HL-60/S4 treated with phorbol 12-myristate 13-acetate at 8.2 ng/mL for 4 days and 3 days (cell line): ENCODE data around the gene ZSCAN20.
"Not testable (repeated sequence)": the region's sequence is repeated elsewhere in the genome, so short reads cannot be mapped to it uniquely, and the experiment has no call there.

ENCODE experiments used
- in situ Hi-C: fragments of 300-500 bp; cut with MboI; formaldehyde crosslinking; loops from 2 replicates; pipeline ENCODE4 v1.15.0; 2022; ENCODE audit warnings: low sequenced_read_pairs

The ZSCAN20 gene

DNA sequence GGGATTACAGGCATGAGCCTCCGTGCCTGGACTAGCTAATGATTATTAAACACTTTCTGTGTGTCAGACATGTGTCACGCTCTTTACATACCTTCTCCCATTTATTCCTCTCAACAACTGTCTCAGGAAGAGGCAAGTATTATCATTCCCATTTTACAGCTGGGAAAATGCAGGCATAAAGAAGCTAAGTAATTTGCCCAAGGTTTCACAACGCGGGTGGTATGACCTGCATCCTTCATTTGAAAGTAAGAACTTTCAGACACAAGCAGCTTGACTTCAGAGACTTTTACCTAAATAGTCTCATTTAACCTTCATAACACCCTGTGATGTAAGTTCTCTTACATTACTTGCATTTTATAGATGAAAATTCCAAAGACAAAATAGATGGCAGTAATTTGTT, 1.0 kb upstream of the ZSCAN20 start:
- in situ Hi-C loops = loop anchor here (25.0 kb wide), 1 partner anchor 334 kb away; no protein-coding TSS in a partner anchor

DNA sequence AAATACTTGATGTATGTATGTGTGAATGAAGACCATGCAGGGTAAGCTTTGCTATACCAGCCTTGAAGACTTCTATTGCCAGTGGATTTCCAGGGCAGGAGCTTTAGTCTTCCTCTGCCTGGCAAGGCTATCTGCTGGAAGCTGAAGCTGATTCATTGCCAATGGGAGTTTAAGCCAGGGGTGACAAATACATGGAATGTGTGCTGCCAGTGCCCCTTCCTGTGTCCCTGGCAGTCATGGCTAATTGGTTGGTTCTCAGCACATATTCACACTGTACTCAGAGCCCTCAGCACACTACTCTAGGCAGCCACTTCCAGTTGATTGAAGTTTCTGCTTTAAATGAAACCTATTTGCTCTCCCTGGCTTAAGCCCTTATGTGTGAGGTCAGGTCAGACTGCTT, 1.5 kb downstream of the ZSCAN20 start:
- in situ Hi-C loops = loop anchor here (25.0 kb wide), 1 partner anchor 337 kb away; no protein-coding TSS in a partner anchor

DNA sequence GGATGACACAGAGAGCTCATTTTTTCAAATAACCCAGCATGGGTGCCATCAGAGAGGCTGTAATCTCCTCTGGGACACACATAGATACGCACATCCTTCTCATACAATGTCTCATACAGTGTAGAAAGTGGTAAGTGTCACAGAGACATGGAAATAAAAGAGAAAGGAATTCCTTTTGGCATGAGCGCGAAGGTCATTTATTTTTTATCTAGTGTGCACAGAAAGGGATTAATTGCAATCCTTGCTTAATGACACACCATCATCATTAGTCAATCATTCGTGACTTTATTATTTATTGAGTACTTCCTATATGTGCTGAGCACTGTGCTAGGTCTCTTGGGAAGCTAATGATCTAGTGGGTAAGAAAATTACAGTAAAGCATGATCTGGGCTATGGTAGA, 5.0 kb downstream of the ZSCAN20 start:
- in situ Hi-C loops = no loop called here

DNA sequence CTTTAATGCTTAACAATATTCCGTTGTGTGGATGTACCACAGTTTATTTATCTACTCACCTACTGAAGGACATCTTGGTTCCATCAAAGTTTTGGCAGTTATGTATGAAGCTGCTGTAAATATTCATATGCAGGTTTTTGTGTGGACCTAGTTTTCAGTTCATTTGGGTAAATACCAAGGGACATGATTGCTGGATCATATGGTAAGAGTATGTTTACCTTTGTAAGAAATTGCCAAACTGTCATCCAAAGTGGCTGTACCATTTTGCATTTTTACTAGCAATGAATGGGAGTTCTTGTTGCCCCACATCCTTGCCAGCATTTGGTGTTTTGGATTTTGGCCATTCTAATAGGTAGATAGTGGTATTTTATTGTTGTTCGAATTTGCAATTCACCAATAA, 10.0 kb downstream of the ZSCAN20 start:
- in situ Hi-C loops = no loop called here

DNA sequence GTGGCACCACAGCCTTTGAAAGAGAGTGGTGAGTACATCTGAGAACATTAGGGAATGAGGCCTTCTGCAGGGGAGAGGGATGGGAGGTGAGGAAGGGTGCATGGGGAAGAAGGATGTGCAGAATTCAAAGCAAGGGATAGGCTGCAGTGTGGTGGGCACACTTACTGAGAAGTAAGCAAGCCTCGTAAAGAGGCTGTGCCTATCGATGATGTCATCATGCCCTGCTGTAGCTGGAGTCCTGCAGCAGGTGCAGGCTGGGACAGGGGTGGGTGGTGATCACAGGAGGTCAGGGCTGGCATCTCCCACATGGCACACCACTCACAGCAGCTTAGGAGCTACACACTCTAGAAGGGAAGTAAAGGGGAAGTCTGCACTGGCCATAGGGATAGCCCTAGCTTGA, 16.2 kb downstream of the ZSCAN20 start:
- in situ Hi-C loops = no loop called here

DNA sequence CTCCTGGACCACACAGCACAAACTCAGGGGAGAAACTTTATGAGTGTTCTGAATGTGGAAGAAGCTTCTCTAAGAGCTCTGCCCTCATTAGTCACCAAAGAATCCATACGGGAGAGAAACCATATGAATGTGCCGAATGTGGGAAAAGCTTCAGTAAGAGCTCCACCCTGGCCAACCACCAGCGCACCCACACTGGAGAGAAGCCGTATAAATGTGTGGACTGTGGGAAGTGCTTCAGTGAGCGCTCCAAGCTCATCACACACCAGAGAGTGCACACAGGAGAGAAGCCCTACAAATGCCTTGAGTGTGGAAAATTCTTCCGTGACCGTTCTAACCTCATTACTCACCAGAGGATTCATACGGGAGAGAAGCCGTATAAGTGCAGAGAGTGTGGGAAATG, 22.5 kb downstream of the ZSCAN20 start:
- in situ Hi-C loops = no loop called here

DNA sequence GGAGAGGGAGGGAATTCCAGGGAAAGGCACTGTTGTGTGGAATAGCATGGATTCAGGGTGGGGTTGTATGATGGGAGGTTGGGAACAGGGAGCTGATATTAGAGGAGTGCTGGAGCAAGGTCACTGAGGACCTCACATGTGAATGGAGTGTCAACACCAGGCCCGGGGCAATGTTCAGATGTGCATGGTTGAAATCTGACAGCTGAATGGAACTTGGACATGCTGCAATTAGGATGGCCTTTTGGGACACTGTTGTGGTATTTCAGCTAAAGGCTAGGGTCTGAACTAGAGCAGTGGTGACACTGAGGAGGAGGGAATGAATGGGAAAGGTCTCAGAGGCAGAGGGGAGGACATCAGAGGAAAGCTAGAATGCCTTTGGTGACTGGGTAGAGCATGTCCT, 25.0 kb downstream of the ZSCAN20 start:
- in situ Hi-C loops = no loop called here

DNA sequence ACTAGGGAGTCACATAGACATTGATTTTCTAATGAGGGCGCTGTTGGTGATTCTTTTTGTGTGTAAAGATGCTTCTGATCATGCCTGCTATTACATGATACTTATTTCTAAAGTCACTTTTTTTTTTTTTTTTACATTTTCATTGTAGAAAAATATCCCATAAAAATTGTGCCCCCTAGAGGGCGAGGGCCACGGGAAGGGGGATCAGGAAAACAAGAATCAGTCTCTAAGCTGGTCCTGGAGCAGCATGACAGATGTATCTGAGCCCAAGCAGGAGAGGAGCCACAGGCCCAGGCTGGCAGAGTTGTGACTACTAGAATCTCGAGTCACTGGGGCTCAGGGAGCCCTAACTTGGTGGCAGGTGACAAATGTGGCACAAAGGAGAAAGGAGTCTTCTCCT, 28.1 kb downstream of the ZSCAN20 start:
- in situ Hi-C loops = no loop called here

DNA sequence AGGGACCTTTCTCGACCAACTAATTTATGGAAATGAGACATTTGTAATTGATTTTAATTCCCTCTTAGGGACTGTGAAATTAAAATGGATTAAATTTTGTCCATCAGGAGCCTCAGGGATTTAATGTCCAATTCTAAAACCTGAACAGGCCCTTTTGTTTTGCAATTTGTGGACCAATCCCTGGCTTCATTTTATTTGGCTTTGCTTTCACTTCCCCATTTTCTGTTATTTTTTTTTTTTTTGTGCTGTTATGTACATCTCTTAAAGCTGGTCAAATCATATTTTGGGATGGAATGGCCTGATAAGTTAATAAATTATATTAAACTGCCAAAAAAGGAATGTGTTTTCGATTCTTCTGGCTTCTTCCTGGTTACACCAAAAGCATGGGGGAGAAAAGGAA, 28.9 kb downstream of the ZSCAN20 start:
- in situ Hi-C loops = no loop called here

DNA sequence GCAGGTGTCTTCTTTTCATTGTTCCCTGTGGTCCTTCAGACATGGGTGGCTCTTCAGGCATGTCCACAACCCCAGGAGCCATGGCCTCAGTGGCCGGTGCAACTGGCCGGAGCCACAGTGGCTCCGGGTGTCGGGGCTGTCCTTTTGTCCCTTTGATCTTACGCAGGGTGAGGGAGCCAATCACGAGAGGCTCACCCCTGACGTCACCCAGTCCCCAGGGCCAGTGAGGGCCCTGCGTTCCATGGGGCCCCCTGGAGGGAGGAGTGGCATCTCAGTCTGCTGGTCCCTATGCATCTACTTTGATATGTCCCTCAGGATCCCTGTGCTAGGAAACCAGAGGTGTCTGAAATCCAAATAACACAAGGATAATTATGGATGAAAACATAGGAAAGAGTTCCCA, 29.3 kb downstream of the ZSCAN20 start:
- in situ Hi-C loops = no loop called here

DNA sequence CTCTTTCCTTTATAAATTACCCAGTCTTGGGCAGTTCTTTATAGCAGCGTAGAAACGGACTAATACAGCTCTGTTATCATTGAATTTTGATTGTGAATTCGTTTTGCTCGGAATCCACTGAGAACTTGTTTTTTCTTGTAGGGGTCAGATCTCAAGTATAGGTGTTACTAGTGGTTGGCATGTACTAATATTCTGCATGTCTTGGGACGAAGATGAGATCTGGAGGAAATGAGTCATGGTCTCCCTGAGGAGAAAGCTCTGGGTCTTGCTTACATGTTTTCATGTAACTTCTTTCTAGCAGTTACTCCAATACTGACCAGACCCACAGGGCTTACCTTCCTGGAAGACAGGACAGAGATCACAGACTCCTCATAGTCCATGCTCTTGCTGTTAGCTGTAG, 30.3 kb downstream of the ZSCAN20 start:
- in situ Hi-C loops = no loop called here

DNA sequence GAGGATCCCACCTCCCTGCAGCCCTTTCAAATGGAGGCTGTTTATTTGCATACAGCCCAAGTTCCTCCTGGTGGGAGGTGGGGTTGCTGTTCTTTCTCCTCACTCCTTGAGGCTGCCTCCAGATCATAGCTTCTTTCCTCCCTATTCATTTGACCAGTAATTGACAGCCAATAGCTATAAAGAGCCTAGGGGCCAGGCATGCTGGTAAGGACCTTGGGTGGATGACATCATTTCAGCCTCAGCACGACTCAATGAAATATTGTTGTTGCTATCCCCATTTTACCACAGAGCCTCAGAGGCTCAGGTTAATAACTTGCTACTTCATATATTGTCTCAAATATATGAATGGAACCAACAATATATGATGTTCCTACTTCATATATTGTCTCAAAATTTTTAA, 31.1 kb downstream of the ZSCAN20 start:
- in situ Hi-C loops = no loop called here

DNA sequence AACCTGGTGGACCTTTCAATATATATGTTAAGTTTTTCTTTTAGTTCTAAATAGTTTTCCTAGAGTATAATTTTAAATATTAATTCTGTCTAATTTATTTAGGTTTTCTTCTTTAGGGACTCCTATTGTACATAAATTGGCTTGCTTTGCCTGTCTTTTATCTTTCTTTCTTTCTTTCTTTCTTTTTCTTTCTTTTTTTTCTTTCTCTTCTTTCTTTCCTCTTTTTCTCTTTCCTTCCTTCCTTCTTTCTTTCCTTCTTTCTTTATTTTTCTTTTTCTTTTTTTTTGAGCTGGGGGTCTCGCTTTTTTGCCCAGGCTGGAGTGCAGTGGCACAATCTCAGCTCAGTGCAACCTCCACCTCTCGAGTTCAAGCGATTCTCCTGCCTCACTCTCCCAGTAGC, 35.2 kb downstream of the ZSCAN20 start:
- in situ Hi-C loops = no loop called here

DNA sequence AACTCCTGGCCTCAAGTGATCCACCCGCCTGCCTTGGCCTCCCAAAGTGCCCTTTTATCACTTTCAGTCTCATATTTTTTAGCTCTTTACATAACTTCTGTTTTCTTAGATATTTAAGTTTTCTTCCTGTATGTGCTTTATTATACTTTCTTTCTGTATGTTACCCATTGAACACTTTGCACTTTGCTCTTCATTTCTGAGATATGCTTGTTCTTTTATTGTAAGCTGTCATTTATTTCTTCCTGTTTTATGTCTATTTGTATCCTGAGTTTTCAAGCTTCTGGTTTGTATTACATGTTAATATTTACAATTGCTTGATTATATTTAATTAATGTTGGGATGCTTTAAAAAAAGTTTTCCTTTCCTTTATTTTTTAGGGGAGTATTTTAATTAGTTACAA, 35.7 kb downstream of the ZSCAN20 start:
- in situ Hi-C loops = no loop called here

DNA sequence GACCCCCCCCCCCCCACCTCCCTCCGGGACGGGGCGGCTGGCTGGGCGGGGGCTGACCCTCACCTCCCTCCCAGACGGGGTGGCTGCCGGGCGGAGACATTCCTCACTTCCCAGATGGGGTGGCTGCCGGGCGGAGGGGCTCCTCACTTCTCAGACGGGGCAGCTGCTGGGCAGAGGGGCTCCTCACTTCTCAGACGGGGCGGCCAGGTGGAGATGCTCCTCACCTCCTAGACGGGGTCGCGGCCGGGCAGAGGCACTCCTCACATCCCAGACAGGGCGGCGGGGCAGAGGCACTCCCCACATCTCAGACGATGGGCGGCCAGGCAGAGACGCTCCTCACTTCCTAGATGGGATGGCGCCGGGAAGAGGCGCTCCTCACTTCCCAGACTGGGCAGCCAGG, 36.8 kb downstream of the ZSCAN20 start:
- in situ Hi-C loops = not testable (repeated sequence)

DNA sequence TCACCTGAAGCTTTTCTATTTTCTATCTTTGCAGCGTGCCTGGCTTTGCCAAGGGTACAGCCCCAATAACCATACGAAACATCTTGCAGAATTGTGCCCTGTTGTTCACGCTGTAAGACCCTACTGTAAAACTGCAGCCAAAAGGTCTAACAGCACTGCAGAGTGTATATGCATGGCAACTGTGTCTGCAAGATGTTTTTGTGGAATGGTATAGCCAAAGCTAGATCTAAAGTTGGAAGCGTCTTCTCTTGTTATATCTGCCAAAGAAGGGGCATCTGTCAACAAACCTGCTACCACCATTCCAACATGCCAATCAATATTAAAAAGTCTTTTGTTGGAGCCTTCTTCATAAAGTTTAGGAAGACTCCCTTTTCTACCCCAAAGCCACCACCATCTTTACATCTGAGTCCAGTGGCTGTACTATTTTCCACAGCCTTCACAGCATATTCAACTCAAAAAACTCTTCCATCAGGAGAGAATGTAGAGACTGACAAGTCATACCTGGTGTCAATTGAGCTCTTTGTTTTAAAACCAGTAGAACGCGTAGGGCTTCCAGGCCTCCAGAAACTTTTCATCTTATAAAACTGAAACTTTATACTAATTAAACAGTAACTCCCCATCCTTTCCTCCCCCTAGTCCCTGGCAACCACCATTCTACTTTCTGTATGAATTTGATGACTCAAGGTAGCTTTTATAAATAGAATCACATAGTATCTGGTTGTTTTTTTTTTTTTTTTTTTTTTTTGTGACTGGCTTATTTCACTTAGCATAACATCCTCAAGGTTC, 40.0 kb downstream of the ZSCAN20 start:
- in situ Hi-C loops = no loop called here

DNA sequence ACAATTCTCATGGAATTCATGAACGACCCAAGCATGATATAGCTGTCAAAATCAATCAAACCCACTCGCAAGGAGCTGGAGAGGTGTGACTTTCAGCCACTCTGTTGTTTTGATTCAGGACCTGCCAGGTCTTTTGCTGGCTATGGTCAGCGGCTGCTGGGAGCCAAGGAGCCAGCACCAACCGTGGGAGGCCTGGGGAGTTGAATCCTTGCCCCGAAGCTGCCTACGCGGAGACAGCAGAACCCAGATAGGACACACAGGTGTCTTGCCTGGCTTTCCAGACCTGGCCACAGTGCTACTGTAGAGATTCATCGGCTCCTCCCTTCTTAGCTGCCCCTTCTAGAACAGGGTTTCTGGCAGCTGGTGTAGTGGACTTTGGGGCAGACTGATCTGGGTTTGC, 42.7 kb downstream of the ZSCAN20 start:
- in situ Hi-C loops = no loop called here

DNA sequence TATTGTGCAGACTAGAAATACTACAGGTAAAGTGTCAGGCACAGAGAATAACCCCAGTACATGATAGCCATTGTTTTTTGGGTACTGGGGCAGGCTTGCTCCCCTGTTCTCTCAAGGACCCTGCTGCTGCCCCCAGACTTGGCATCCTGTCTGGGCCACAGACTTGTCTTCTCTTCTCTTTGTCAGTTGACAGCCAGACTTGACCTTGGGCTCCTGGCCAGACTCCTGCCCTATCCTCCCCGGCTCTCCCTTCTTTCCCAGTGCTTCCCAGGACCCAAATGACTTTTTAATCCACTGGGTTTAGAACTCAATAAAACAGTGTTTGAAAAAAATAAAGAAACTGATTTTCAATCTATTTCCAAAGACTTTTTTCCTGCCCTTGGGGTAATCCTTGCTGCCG, 43.2 kb downstream of the ZSCAN20 start:
- in situ Hi-C loops = no loop called here

DNA sequence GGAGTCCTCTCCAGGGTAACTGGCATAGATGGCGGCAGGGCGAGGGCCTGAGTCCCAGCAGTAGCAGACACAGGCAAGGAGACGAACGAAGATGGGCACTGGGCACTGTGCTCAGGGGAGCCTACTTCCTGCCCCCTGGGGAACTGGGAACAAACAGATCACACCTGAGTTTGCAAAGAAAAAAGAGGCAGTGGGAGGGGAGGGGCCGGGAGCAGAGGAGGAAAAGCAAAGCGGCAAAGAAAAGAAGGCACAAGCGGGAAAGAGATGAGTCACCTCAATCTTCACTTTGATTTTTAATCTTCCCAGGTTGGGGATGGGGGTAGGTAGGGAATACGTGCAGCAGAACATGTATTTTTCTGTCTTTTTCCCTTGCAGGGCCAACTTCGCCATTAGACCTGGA, 44.0 kb downstream of the ZSCAN20 start:
- in situ Hi-C loops = no loop called here

DNA sequence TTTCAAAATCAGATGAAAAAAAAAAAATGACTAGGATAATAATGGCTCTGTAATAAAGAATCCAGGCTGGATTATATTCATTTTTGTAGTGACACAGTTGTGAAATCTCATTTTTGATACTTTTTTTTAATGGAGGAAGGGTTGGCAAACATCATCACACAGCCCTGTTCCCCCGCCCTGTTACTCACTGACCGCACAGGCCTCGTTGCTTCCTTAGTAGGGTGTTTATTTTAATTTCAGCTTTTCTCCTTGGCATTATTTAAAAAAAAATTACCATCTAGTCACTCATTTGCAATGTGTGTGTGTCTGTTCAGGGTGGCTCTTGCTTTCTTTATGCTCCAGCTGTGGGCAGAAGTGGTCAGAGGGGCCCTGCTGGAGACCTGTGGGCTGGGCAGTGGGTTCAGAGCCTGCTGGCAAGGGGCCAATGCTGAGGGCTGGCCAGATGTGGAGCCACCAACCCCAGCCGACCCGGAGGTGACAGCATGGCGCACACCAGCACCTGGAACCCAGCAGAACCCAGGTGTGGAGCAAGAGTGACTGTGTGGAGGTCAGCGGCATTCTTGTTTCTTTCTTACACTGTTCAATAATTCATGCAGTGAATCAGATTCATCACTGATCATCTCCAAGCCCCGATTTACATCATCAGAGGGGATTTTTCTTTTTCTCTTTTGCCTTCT, 44.6 kb downstream of the ZSCAN20 start:
- in situ Hi-C loops = no loop called here

DNA sequence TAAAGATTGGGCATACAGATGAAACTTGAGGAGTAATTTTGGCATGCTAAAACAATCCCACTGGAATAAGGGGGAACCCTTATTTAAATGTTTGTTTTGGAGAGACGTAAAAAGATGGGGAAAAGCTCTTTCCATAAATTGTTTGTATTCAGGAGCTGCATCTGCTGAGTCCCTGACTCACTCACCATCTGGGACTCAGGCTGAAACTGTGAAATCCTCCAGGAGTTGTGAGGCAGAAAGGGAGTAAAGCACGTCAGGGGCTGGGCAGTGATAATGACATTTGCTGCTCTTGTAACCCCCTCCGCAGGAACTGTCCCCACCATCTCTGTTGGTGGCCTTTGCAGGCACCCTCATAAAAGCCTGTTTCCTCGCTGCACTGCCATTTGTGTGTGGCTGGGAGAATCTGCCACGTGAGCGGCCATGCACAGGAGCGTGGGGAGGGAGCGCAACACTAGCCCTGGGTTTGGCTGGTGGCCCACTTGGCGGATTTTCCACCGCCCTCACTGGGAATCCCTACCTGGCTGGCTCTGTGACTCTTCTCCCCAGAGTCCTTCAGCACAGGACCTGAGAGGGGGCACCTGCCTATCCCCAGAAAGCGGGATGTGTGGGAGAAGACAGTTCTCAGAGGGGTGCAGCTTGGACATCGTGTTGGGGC, 45.3 kb downstream of the ZSCAN20 start:
- in situ Hi-C loops = no loop called here

DNA sequence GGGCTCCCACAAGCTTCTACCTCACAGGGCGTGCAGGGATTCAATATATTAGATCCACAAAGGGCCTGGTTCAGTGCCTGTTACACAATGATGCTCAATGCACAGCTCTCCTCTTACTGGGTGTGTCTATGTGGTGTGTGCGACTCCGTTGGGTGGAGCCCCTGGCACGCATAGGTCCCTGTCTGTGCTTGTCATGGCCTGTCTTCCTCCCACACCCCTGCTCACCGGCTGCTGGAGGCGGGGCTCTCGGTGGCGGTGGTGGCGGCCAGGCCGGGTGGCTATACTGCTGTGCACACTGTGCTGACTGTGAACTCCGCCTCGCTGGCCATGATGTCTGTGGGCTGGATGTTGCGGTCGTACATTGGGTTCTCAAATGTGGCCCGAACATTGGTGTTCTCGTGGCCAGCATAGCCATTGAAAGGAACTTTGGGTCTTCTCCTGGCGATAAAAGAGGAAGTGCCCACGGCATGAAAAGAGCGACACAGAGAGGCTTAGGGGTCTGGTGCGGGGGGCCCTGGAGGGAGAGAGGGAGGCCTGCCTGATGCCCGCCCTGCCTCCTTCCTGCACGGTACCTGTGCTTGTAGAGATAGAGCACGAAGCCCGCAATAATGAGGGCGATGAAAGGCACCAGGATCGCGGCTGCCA, 46.9 kb downstream of the ZSCAN20 start:
- in situ Hi-C loops = no loop called here
